HFF-Myc (cell line): ENCODE data around the gene ADAMTSL1.

Experiments
- DNase-seq: peaks from one replicate; pipeline ENCODE4 v3.0.0-alpha.2; 2011; ENCODE audit warnings: low read depth; ENCODE audit errors: extremely low read depth
- H3K4me3 ChIP-seq: replicated peaks from 2 replicates; pipeline ENCODE4 v1.5.1; 2011; ENCODE audit warnings: low read depth, mild to moderate bottlenecking, control low read depth, low read length
- CTCF ChIP-seq: IDR thresholded peaks from 2 replicates; pipeline ENCODE4 v1.5.1; 2012; ENCODE audit warnings: mild to moderate bottlenecking, low read depth, low read length, control low read depth; ENCODE audit errors: missing control alignments

Gene ADAMTSL1

DNA sequence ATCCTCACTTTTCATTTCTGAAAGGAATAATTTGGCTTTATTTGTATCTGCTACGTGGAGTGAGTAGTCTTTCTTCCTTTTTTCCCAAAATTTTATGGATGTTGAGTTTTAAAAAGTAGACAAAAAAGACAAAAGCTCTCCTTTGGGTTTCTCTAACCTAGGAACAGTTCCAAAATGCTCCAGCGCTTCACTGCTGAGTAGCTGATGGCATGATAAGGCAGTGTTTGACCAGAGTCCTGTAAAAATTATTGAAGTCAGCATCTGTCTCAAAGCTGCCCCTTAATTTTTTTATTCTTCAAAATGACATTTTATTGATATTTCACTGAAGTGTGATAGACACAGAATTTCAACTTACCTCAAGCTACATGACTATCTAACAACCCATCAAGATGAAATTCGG, 219.0 kb downstream of the ADAMTSL1 start:
- DNase-seq: no peak
- no peak for TF ChIP-seq CTCF
- no peak overlapping the region for H3K4me3 ChIP-seq

DNA sequence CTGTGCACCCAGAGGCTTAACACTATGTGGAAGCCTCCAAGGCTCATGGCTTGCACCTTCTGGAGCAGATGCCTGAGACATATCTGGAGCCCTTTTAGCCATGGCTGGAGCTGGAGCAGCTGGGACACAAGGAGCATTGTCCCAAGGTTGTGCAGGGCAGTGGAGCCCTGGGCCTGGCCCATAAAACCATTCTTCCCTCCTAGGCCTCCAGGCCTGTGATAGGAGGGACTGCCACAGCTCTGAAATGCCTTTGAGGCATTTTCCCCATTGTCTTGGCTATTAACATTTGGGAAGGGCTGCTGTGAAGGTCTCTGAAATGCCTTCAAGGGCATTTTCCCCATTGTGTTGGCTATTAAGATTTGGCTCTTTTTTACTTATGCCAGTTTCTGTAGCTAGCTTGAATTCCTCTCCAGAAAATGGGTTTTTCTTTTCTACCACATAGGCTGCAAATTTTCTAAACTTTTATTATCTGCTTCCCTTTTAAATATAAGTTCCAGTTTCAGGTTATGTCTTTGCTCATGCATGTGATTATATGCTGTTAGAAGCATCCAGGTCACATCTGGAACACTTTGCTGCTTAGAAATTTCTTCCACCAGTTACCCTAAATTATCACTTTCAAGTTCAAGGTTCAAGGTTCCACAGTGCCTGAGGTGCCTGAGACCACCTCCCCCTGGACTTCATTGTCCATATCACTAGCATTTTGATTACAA, 221.2 kb downstream of the ADAMTSL1 start:
- TF ChIP-seq CTCF: no peak
- no peak for DNase-seq
- no peak overlapping the region for H3K4me3 ChIP-seq

DNA sequence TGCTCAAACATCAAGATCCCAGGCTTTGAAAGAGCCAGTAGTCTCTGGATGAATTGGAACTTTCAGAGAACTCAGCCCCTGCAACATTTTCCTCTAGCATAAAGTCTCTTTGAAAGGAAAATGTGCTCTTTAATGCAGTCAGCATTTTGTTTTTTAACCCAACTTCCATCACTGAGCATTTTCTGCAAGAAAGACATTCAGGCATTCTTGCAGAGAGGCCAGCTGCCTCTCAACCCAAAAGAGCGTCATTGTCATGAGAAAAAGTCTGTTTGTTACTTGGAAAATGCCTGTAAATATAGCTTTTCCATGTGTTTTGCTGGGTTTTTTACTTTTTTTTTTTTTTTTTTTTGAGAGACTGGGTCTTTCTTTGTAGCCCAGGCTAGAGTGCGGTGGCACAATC, 225.0 kb downstream of the ADAMTSL1 start:
- DNase-seq: no peak
- no peak overlapping the region for H3K4me3 ChIP-seq
- no peak for TF ChIP-seq CTCF

- no peak for TF ChIP-seq CTCF
- no peak for DNase-seq
- H3K4me3 ChIP-seq: no peak overlapping the region
Measured at GRCh38 chr9:18699764-18700163, 225.8 kb downstream of the ADAMTSL1 start.

DNA sequence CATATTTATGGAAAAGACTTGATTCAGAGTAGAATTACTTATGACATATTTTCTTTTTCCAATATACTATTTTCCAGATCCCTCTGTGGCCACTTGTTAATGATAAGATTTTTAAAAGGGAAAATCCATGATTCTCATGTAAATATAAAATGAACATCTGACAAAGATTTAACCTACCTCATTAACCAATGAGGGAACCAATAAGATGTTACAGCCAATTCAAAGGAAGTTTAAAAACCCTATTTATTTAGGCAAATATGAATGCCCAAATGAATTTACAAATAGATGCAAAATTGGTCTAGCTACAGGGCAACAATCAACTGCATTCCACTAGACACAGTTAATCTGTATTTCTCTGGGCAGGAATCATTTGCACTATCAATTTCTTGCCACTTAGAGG, 226.8 kb downstream of the ADAMTSL1 start:
- H3K4me3 ChIP-seq: no peak overlapping the region
- no peak for TF ChIP-seq CTCF
- no peak for DNase-seq

DNA sequence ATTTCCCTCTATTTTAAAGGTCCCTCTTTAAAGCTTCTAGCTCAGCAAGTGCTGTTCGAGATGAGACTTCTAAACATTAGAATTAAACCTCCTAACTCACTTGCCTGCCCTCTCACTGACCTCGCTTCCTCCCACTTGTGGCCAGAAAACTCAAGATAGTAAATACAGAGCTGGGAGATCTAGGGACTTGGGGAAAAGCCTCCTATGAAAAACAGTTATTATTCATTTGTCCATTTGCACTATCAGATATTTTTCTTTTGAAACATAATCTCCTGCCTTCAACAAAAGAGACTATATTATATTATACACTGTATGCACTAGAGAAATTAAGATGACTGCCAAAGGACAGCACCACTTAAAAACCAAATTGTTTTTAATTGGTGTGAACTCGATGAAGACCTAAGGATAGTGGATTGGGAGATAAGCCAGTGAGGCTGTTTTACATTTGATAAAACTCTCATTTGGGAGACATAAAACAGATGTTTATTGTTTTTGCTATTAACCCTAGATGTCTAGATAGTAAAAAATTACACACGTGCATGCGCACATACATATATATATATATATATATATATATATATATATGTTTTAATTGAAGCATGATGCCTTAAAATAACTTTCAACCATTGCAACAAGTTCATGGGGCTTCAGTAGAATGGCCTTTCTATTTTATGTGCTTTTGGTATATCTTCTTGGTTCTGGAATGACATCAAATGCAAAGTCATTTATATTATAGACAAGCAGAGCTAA, 229.4 kb downstream of the ADAMTSL1 start:
- DNase-seq: no peak
- TF ChIP-seq CTCF: no peak
- H3K4me3 ChIP-seq: no peak overlapping the region
